Adipocyte (in vitro differentiated cells): Measurements from ENCODE around the gene DHRS7B.
A peak's percentile ranks its signal among the peaks of the same experiment; 100 is the strongest.

Experiments used
- DNase-seq: peaks from one replicate; pipeline ENCODE4 v3.0.0-alpha.2; 2015; ENCODE audit warnings: low read depth
- H3K27me3 ChIP-seq: replicated peaks from 2 replicates; pipeline ENCODE4 v1.7.0; 2013; ENCODE audit warnings: mild to moderate bottlenecking, low read length, moderate library complexity; ENCODE audit not compliant: control insufficient read depth, insufficient read depth
- H3K36me3 ChIP-seq: 2 replicates; pipeline ENCODE4 v1.7.0; 2013; ENCODE audit warnings: low read length, mild to moderate bottlenecking, moderate library complexity; ENCODE audit not compliant: control insufficient read depth, insufficient read depth, severe bottlenecking
- H3K4me1 ChIP-seq: 2 replicates; pipeline ENCODE4 v1.7.0; 2013; ENCODE audit warnings: mild to moderate bottlenecking, low read length, moderate library complexity; ENCODE audit not compliant: control insufficient read depth, insufficient read depth
- H3K4me3 ChIP-seq: 2 replicates; pipeline ENCODE4 v1.7.0; 2013; ENCODE audit warnings: mild to moderate bottlenecking, low read length, moderate library complexity
- H3K9ac ChIP-seq: 2 replicates; pipeline ENCODE4 v1.7.0; 2013; ENCODE audit warnings: mild to moderate bottlenecking, low read length, moderate library complexity
- H3K9me3 ChIP-seq: 2 replicates; pipeline ENCODE4 v1.7.0; 2013; ENCODE audit warnings: mild to moderate bottlenecking, low read length, moderate library complexity; ENCODE audit not compliant: control insufficient read depth

Gene DHRS7B

DNA sequence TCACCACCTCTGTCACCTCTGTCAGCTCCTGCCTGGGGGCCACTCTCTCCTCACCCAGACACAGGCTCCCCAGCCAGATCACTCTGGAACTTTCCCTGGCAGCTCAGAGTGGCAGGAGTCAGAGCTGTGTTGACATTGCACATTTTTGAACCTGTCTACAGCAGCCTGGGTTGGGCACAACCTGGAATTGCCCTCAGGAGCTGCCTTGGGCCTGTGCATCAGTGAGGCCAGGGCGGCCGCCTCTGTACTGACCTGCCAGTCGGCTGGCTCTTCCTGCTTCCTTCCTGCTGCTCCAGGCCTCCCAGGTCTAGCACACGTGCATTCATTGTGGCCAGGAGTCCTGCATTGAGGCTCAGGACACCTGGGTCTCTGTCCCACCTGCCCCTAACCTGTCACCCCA, 101.3 kb downstream of the DHRS7B start:
- Histone ChIP-seq H3K9ac (no peak overlapping the region), H3K4me1 (peaks cover under 1% of the 10 kb centered on the region), H3K36me3 (no peaks in the 10 kb centered on the region), H3K27me3 (no peaks in the 10 kb centered on the region), H3K9me3 (no peaks in the 10 kb centered on the region), H3K4me3 (no peak overlapping the region)
- DNase-seq = no peak

- H3K4me1 ChIP-seq = peaks cover 8% of the 10 kb centered on the region
- no peaks in the 10 kb centered on the region for H3K9me3 ChIP-seq
- H3K36me3 ChIP-seq = no peaks in the 10 kb centered on the region
- H3K4me3 ChIP-seq = no peak overlapping the region
- H3K9ac ChIP-seq = no peak overlapping the region
- no peak for DNase-seq
- H3K27me3 ChIP-seq = no peaks in the 10 kb centered on the region
These were observed 102.1 kb downstream of the DHRS7B start for GRCh38 chr17:21228845-21229244.

DNA sequence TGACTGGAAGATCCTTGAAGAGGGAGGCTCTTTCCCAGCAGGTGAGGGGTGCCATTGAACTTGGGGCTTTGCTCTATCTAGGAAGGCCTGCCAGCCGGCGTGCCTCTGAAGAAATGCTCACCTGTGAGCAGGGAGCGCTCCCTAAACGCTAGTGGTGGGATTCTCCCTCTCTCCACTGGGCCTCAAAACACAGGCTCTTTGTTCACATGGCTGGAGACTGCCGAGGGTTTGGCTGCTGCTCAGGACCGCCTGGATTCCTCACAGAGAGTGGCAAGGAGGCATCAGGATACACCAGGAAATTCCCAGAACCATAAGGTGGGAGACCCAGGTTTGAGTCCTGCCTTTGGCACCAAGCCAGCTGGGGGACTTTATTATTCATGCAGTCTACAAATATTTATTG, 104.8 kb downstream of the DHRS7B start:
- no peak overlapping the region for H3K4me3 ChIP-seq
- H3K9me3 ChIP-seq = no peaks in the 10 kb centered on the region
- no peaks in the 10 kb centered on the region for H3K27me3 ChIP-seq
- no peak overlapping the region for H3K9ac ChIP-seq
- peaks cover 15% of the 10 kb centered on the region for H3K4me1 ChIP-seq
- DNase-seq = no peak
- H3K36me3 ChIP-seq = no peaks in the 10 kb centered on the region

- Histone ChIP-seq H3K9ac (no peak overlapping the region), H3K27me3 (no peaks in the 10 kb centered on the region), H3K4me3 (no peak overlapping the region), H3K4me1 (peaks cover 15% of the 10 kb centered on the region), H3K36me3 (no peaks in the 10 kb centered on the region), H3K9me3 (no peaks in the 10 kb centered on the region)
- DNase-seq = no peak
These were observed 105.4 kb downstream of the DHRS7B start for GRCh38 chr17:21232033-21232749.

GRCh38 chr17:21233581-21234347, 107.0 kb downstream of the DHRS7B start:
- no peaks in the 10 kb centered on the region for H3K36me3 ChIP-seq
- H3K4me1 ChIP-seq = peaks cover 15% of the 10 kb centered on the region
- peak overlapping the region; percentile 60 for H3K9ac ChIP-seq
- H3K4me3 ChIP-seq = peak overlapping the region; percentile 35
- no peaks in the 10 kb centered on the region for H3K27me3 ChIP-seq
- H3K9me3 ChIP-seq = no peaks in the 10 kb centered on the region
- DNase-seq = no peak

- H3K9ac ChIP-seq = no peak overlapping the region
- no peak overlapping the region for H3K4me3 ChIP-seq
- peaks cover 15% of the 10 kb centered on the region for H3K4me1 ChIP-seq
- H3K27me3 ChIP-seq = no peaks in the 10 kb centered on the region
- DNase-seq = no peak
- no peaks in the 10 kb centered on the region for H3K9me3 ChIP-seq
- H3K36me3 ChIP-seq = no peaks in the 10 kb centered on the region
These were observed 109.2 kb downstream of the DHRS7B start for GRCh38 chr17:21235921-21236320.

DNA sequence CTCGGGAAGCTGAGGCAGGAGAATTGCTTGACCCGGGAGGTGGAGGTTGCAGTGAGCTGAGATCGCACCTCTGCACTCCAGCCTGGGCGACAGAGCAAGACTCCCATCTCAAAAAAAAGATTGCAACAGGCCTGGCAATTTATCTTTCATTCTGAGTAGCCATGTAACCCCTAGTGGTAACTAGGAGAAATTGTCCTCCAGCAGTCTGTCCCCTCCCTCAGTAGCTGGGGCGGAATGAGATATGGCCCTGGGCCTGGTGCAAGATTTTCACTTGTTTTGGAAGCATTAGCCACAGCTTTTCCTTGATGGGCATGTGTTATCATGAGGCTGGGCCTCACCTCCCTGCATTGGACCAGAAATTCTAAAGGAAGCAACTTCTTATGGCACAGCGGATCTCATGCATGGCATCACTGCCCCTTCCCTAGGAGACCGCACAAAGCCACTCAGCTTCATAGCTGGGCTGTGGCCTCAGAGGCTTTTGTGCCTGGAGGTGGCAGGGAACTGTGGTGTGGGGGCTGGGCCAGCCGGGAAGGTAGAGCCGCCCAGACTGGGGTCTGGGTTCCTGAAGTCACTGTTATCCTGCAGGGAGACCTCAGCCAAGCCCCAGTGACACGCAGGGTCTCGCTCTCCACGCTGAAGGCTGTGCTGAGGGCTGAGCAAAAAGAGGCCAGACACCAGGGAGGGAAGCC, 113.1 kb downstream of the DHRS7B start:
- Histone ChIP-seq H3K27me3 (no peaks in the 10 kb centered on the region), H3K4me3 (no peak overlapping the region), H3K4me1 (peaks cover 8% of the 10 kb centered on the region), H3K36me3 (peaks cover 9% of the 10 kb centered on the region), H3K9me3 (no peaks in the 10 kb centered on the region), H3K9ac (no peak overlapping the region)
- DNase-seq = peak; percentile 49

- no peak for DNase-seq
- Histone ChIP-seq H3K4me1 (peaks cover 8% of the 10 kb centered on the region), H3K36me3 (peaks cover 9% of the 10 kb centered on the region), H3K27me3 (no peaks in the 10 kb centered on the region), H3K9ac (no peak overlapping the region), H3K4me3 (no peak overlapping the region), H3K9me3 (no peaks in the 10 kb centered on the region)
These were observed 113.7 kb downstream of the DHRS7B start for GRCh38 chr17:21240369-21241055.
